Hematopoietic multipotent progenitor cell treated with erythropoietin and hydrocortisone succinate and interleukin-3 and kit ligand, for 15 days (in vitro differentiated cells): Measurements from ENCODE around the gene MAPRE2.

ENCODE experiments used
- DNase-seq: peaks from one replicate; pipeline ENCODE4 v3.0.0-alpha.2; 2015; ENCODE audit warnings: low spot score

MAPRE2 gene

DNA sequence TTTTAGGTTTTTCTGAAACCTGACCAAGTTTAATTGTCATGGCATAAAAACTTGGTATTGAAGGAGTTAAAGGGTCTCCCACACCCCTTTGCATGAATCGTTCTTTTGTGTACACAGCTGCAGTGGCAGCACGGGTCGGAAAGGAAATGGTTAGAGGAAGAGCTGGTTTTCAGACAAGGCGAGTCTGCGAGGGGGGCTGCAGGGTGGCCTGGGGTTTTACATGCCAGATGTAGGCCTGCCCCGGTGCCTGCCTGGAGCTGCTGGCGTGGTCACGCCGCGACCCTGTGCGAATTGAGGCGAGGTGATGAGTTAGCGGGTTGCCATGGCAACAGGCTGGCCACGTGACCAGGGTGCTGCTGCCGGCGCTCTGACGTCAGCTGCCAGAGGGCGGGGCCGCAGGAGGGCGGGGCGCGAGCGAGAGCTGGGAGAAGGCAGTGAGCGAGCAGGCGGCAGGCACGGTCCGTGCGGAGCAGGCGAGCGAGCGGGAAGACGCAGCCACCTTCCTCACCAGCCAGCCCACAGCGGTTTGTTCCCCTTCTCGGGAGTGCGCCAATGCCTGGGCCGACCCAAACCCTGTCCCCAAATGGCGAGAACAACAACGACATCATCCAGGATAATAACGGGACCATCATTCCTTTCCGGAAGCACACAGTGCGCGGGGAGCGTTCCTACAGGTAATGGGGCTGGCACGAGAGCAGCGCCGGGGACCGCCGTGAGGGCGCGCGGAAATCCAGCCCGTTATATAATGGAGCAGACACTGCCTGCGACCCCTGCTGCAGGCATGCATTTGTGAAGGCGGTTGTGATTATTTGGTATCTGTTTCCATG lies at the start of gene MAPRE2:
Gene MAPRE2 (plus strand): TSS at position 426 of the 827 bp plus-strand sequence. CDS start 127 bp downstream, at position 553.
- DNase-seq = peak; percentile 99

DNA sequence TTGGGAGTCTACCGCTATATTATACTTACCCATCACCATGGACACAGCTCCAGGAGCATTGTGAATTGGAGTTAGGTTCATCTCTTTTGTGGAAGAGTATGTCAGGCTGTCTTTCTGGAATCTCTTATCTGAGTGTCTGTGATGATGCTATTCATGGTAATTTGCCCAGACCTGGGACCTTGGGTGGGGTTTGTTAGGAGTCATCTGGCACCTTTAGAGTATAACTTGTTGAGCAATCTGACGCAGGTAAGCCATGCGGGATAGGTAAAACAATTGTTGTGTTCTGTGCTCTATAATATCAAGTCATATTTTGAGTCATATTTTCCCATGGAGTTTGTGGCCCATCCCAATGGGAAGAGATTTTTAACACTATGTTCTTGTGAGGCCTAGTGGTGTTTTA lies 49.7 kb upstream of the MAPRE2 start:
- DNase-seq = no peak

DNA sequence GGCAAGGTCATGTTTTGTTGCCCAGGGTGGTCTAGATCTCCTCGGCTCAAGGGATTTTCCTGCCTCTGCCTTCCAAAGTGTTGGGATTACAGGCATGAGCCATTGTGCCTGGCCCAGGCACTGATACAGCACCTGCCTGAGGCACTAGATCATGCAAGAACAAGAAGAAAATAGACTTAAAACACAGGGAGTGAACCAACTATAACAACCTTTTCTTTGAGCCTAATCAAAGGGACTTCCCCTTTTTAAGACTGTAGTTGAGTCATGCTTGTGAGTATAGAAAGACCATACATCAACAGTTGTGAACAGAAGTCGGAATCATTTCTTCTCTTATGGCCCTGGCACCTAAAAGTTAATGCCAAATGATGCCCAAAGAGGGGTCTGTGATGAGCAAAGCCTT lies 47.9 kb upstream of the MAPRE2 start:
- no peak for DNase-seq

DNA sequence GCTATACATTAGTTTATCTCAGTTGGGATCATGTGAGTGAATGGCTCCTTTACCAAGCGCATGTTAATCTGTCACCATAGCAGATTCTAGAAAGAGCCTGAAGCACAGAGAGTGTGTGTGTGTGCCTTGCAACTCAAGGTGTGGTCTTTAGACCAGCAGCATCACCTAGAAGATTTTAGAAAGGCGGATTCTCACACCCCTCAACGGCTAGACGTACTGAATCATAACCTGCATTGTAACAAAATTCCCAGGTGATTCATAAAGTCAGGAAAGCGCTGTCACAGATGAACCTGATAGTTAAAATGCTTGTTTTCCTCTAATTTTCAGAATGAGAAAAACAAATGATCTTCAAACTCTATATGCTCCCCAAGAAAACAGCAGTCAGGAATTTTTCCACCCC lies 45.5 kb upstream of the MAPRE2 start:
- DNase-seq = no peak

DNA sequence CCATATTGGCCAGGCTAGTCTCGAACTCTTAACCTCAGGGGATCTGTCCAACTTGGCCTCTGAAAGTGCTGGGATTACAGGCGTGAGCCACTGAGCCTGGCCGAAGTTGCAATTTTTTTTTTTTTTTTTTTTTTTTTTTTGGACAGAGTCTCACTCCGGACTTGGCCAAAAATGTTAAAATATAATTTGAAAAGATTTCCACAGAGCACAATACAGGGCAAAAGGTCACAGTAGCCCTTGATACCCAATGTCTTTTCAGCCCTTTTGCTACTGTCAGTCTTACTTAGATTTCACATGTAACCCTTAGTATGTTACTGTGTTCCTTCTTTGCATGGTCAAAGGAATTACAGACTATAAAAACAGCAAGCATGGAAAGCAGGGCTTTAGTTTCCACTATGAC lies 42.6 kb upstream of the MAPRE2 start:
- no peak for DNase-seq

DNA sequence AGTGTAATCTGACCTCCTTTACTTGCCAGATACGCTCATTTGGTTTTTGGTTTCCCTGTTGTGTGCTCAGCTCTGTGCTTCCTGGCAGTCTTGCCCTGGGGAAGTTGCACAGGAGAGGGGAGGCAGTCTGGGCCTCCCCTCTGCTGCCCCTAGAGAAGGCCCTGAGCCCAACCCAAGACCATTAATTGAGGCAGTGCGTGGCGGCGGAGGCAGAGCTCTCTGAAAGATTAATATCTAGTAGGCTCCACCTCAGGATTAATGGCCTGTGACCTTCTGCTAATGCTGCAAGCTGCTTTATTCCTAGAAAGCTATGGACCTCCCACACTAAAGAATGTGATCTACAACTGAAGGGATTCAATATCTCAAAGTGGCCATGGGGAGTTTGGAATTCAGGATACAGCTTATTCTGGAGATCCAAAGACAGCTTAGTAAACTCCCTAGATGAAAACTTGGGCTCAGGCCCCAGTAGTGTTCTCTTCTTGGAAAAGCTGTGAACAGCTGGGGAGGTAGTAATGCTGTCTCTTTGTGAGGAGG lies 41.4 kb upstream of the MAPRE2 start:
- no peak for DNase-seq

DNA sequence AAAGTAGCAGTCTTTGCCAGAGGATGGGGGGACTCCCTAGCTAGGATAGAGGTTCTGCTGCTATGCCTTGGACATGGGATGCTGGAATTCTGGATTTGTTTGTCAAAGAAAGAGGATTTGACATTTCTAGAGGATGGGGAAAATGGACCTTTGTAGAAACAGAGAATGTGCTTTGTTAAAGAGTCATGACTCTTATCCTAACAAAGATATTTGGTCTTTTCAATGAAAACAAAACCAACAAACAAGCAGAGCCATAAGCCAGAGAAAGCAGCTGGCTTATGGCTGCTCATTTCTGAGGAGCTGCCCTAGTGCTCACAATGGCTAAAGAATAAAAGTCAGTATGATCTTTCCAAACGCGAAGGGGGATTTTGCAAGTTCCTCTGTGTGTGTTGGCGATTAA lies 40.8 kb upstream of the MAPRE2 start:
- no peak for DNase-seq

DNA sequence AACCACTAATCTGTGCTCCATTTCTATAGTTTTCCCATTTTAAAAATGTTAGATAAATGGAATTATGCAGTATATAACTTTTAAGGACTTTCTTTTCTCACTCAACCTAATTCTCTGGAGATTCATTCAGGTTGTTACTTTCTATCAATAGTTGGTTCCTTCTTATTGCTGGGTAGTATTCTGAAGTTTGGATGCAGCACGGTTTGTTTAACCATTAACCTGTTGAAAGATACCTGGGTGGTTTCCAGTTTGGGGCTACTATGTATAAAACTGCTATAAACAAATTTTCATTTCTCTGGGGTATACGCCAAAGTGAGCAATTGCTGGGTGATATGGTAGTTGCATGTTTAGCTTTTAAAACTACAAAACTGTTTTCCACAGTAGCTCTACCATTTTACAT lies 39.1 kb upstream of the MAPRE2 start:
- no peak for DNase-seq

DNA sequence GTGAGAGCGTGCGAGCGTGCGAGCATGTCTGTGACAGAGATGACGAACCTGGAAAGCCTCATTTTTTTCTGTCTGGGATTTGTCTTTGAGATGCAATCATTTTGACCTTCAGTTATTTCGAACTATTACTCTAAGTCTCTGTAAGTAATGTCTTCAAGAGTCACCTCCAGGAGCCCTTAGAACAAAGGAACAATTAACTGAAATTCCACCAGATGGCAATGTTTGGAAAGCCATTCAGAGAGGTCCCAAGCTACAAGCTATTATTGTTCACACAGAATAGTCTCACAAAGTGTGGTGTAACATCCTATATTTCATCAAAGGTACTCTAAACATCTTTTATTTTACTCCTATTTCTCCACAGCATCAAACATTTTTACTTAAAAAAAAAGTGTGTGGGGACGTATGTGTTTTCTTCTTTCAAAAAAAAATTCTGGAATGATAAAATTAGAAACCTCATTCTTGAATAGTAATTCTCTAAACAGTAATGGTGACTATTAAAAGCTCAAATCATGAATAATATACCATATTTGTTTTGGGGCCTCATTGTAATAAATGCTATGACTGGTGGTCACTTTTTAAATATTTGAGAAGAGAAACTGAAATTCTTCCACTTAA lies 35.1 kb upstream of the MAPRE2 start:
- DNase-seq = peak; percentile 69

DNA sequence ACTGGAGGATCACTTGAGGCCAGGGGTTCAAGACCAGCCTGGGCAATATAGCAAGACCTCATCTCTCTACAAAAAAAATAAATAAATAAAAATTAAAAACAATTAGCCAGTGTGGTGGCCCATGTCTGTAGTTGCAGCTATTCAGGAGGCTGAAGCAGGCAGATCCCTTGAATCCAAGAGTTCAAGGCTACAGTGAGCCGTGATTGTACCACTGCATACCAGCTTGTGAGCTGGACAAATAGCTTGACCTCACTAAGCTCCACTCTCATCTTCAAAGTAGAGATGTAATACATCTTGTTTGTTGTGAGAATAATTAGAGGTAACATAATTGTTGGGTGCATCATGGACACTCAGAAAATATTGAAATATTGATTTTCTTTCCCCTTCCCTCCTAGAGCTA lies 31.1 kb upstream of the MAPRE2 start:
- DNase-seq = no peak

DNA sequence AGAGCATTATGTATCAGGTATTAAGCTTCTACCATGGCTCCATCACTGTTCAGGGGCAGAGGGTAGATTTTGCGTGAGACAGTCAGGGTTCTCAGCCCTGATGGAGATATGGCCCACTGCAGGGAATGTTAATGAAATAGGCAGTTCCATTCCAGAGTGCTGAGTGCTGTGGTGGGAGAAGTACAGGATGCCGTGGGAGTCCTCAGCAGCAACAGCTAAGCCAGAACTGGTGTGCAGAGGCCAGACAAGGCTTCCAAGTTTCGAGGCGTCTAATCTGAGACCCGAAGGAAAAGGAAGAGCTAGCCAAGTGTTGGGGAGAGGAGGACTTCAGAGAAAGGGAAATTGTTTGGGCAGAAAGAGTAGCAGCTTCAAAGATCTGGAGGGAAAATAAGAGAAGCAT lies 30.2 kb upstream of the MAPRE2 start:
- no peak for DNase-seq

DNA sequence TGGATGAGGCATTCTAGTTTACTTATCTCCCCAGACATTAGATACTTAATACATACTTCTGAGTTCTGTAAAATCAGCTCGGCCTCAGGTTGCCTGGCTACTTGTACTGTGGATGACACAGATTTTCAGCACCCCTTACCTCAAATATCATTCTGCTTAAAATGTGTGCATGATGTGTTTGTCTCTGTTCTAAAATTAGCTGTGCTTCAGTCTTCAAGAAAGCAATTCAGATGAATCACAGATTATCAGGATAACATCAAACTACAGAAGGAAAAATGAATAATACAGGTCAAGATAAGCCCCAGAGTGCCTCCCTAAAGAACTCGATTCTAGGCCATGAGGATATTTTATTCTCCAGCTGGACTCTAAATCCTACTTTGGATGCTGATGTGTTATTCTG lies 21.3 kb upstream of the MAPRE2 start:
- DNase-seq = no peak

DNA sequence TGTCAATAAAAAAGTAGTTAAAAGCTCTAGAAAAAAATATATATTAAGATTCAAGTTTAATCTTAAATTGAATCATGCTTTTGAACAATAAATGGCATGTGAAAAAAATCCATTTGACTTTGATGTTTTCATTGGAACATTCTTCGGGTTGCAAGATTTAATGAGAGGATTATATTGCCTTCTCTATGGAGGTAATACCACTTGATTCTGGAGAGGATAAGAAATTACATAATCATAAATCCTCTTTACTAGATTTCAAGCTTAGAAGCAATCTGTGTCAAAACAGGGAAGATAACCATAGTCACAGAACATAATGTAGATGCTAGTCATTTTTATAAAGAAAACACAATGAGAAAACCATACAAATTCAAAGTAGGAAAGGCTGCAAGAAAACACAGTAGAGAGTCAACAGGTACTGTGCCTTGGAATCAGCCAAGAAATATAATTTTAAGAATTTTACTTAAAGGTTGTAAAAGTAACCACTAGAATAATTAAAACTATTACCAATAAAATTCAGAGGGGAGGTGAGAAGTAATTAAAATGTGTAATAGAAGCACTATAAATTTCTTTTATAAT lies 18.7 kb upstream of the MAPRE2 start:
- DNase-seq = no peak

DNA sequence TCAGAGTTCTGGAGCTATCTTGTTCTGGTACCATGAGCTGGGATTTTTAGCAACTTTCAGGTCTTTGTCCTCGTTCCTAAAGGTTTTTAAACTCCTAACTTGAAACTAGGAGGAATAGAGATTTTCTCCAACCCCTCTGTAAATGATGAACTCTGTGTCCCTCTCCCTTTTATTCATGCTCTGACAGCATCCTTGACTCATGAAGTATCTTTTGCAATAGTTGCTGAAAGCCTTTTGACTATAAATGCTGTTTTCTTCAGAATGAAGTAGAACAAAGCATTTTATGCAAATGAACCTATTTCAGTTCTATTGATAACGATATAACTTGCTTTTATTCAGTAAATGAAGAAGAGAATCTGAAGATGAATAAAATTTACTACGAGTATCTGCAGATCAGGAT lies 17.0 kb upstream of the MAPRE2 start:
- DNase-seq = no peak

DNA sequence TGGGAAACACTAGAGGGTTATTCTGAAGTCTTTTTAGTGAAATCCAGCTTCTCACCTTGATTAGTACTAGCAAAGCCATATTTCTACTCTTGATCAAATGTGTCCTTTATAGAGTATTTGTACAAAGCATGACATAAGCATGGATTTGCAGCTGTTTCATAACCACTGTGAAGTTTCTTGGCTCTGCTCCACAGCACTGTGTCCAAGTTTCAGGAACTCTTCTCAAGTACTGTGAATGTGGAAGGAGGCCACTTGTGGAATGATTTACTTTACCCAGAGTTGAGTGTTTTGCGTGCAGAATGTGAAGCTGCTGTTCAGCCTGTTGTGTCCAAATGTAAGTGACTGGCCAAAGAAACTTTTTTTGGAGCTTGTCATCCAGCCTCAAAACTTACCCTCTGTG lies 16.2 kb upstream of the MAPRE2 start:
- DNase-seq = no peak

DNA sequence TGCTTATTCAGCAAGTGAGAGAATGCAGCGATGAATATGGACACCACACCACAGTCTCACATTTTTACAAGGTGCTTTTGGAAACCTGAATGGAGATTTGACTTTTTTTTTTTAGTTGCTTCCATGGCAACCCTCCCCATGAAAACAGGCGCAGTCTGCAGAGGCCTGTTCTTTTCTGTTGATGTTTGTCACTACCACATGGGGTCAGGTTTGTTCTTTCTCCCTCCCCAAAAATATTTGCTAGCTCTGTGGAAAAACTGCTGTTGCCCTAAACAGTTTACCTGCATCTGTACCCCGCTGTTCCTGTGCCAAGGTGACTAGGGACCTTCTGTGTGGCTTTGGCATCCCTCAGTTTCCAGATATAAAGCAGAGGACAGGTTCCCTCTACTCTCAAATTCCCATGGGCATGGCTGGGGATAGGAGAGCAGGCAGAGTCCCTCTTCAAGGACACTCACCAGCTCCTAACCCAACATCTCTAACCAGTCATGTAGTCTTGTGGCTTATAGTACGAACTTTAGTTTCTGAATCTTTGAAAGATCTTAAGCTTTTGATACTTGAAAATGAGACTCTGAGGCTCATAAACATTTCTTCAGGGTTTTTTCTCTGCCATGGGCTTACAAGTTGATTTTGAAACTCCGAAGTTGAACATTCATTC lies 14.7 kb upstream of the MAPRE2 start:
- peak; percentile 39 for DNase-seq

DNA sequence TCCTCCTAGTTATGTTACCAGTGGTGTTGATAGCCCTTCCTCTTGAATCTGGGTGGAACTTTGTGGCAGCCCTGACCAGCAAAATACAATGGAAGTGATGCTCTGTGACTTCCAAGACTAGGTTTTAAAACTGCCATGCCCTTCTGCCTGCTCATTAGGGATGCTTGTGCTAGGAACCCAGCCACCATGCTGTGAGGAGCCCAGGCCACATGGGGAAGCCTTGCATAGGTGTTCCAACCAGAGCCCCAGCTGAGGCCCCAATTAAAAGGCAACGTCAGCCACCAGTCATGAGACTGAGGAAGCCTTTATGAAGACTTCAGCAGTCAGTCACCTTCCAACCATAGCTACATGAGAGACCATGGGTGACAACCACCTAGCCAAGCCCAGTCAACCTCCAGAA lies 14.0 kb upstream of the MAPRE2 start:
- DNase-seq = no peak

DNA sequence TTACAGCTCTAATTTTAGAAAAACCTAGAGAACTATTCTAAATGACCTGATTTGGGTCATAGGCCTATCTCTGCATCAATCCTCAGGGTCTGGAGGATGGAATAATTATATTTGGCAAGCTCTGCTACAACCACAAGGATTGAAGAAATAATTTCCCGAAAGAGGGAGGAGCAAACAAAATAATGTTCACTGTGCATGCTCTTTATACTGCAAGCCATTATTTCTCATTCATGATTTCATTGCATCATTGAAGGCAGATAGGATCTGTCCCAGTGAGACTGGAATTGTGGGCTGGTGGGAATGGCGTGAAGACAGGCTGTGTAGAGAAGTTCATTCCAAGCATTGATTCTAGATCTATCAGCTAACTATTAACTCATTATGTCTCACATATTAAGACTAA lies 12.7 kb upstream of the MAPRE2 start:
- no peak for DNase-seq

DNA sequence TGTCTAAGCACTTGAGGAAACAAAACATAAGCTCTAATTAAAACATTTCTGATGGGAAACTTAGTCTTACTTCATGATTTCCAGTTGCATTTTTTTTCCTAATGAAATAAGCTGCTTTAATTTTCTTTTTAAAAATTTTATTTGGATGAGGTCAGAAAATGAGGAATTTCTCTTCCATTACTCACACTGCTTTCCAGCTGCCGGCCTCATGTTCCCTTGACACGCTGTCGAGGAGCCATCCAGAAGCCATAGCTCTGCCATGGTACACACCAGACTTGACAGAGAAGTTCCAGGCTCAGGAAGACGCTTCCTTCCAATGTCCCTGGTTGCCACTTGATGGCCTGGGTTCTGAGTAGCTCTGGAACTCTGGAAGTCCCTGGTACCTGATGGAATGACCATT lies 12.1 kb upstream of the MAPRE2 start:
- no peak for DNase-seq

DNA sequence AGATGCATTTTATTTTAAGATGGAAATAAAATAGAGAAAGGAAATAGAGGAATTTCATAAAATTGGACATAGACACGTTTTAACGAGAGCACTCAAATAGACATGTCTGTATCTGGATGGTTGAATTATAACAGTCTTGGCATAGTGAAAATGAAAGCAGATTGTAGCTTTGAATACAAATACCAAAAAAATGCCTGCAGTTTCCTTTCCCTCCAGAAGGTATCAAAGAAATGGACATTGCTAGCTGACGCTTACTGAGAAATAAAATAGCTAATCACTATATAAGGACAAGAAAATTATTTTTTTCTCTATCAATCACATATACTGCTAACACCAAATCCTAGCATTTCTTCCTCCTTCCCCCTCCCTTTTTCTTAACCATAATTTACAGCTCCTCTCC lies 11.4 kb upstream of the MAPRE2 start:
- no peak for DNase-seq

DNA sequence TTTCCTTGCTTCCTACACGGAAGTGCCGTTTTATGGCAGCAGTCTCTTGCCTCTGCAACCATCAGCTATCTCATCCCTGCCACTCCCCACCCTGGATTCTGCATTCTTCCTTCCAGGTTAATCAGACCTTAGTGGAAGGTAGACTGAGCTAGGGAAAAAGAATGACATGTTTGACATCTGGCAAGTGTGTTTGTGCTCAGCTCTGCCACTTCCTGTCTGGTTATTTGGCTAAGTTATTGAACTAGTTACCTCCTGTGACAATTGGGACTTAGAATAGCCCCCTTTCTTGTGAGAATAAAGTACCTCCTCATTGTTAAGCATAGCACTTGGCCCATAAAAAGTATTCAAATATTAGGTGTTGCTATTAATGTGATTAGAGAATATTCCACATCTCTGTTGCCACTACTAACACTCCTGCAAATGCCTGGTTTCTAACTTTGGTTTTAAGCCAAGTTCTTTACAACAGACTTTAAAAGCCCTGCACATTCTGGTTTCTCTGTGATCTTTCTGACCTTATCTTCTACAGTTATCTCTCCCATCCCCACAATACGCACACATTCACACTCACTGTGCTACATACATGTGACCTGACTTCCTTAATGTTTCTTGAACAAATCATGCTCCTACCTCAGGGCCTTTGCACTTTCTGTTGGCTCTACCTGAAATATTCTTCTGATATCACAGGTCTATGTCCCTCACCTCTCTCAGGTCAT lies 10.8 kb upstream of the MAPRE2 start:
- DNase-seq = no peak

DNA sequence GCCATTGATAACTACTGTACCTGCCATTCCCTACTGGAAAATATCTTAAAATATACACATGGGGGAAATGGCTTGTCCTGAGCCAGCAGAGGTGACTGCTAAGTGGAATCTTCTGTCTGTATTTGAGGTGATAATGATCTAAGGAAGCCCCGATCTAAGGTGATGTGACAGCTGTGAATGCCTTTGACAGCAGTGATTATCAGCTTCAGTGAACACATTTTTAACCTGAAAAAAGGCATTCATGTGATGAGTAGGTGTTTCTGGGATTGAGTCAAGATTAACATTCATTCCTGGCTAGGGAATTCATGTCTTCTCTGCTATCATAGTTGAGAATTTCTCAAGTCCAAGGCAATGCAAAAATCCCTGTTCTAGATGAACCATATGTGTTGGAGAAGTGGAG lies 9.1 kb upstream of the MAPRE2 start:
- DNase-seq = no peak
